OCI-LY3 (cell line): ENCODE data around the gene NDUFA9.

Experiments used
- CTCF ChIP-seq: fragments of 200-600, 300-600 bp; sonication (generic); IDR thresholded peaks from 2 replicates; pipeline ENCODE4 v1.5.1; 2014; ENCODE audit warnings: antibody characterized with exemption, low read length, low read depth
- EZH2phosphoT487 ChIP-seq: fragments of 200-600 bp; shearing (Covaris generic); IDR thresholded peaks from 2 replicates; pipeline ENCODE4 v1.6.1; 2018; ENCODE audit warnings: antibody characterized with exemption, mixed run types, low read depth

- TF ChIP-seq CTCF, result no peak
- TF ChIP-seq EZH2phosphoT487, result no peak
Observed at GRCh38 chr12:4626543-4626942, 22.4 kb upstream of the NDUFA9 start.
